Measurements from ENCODE around the gene CFAP90. TPM values are rescaled to one million over a fixed set of nuclear protein-coding genes. Genes with fewer than 3 reads are reported as not detected.

Gene CFAP90
- polyA plus RNA-seq, 1 experiment, result 0.10 TPM

DNA sequence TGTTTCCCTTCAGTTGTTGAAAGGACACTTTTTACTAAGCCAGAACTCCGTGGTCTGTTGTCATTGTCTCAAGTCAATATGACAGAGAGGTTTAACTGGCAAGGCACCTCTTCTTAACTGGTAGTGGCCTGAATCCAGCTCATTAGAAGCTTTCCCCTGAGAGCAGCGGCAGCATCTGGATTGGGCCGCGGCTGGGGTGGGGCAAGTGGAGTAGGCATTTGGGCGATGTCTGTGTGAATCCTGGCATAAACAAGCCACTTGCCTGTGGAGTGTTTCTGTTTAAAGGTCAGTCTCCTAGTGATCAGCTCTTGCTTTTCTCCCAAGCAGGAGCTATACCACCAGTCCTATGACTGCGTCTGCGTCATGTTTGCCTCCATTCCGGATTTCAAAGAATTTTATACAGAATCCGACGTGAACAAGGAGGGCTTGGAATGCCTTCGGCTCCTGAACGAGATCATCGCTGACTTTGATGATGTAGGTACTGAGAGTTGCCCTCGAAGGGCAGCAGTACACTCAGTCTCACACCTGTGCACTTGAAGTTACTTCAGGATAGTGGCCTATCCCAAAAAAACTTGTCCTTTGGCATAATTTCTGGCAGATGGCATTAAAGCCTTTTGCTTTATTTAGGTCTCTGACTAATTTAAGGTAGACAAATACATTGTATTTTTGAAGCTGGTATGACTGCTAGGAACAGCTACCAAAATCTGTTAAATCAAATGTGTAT is 48.9 kb downstream of the CFAP90 start:
- no peak for DNase-seq (ENCODE audit: low read depth)
- TF ChIP-seq, protein P1, sequence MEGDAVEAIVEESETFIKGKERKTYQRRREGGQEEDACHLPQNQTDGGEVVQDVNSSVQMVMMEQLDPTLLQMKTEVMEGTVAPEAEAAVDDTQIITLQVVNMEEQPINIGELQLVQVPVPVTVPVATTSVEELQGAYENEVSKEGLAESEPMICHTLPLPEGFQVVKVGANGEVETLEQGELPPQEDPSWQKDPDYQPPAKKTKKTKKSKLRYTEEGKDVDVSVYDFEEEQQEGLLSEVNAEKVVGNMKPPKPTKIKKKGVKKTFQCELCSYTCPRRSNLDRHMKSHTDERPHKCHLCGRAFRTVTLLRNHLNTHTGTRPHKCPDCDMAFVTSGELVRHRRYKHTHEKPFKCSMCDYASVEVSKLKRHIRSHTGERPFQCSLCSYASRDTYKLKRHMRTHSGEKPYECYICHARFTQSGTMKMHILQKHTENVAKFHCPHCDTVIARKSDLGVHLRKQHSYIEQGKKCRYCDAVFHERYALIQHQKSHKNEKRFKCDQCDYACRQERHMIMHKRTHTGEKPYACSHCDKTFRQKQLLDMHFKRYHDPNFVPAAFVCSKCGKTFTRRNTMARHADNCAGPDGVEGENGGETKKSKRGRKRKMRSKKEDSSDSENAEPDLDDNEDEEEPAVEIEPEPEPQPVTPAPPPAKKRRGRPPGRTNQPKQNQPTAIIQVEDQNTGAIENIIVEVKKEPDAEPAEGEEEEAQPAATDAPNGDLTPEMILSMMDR (IDR thresholded peaks at IDR 0.05; ENCODE audit: insufficient read depth, low read depth, low read length), result no peak
- H3K27me3 ChIP-seq (ENCODE audit: control insufficient read depth, insufficient read depth, low read length), result no peaks in the 10 kb centered on the region
- no peak overlapping the region for H3K4me3 ChIP-seq (ENCODE audit: low read depth, low read length)
- no peaks in the 10 kb centered on the region for H3K36me3 ChIP-seq (ENCODE audit: control insufficient read depth, insufficient read depth, low read length)
- ChIA-PET CTCF (no interaction called here), POLR2A (no interaction called here)

DNA sequence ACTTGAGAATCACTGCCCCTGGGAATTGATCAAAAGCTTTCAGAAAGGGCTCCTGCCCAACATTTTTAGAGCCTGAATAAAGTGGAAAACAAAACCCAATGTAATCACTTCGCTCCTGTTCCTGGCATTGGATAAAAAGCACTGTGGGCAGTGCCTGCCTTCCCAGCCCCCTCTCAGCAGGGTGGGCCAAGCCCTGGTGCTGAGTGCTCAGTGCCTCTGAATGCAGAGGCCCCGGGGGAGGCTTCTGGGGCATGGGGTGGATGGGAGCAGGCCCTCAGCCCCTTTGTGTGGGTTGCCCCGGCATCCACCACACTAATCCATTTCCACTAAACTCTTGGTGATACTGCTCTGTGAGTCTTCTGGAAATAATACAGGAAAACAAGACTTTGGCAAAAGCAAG is 55.6 kb downstream of the CFAP90 start:
- ChIA-PET CTCF (no interaction called here), POLR2A (no interaction called here)
- Histone ChIP-seq H3K36me3 (ENCODE audit: control insufficient read depth, insufficient read depth, low read length) (no peaks in the 10 kb centered on the region), H3K4me3 (ENCODE audit: low read depth, low read length) (no peak overlapping the region), H3K27me3 (ENCODE audit: control insufficient read depth, insufficient read depth, low read length) (no peaks in the 10 kb centered on the region)
- no peak for DNase-seq (ENCODE audit: low read depth)
- TF ChIP-seq, protein P1 (IDR thresholded peaks at IDR 0.05; ENCODE audit: insufficient read depth, low read depth, low read length), result no peak

DNA sequence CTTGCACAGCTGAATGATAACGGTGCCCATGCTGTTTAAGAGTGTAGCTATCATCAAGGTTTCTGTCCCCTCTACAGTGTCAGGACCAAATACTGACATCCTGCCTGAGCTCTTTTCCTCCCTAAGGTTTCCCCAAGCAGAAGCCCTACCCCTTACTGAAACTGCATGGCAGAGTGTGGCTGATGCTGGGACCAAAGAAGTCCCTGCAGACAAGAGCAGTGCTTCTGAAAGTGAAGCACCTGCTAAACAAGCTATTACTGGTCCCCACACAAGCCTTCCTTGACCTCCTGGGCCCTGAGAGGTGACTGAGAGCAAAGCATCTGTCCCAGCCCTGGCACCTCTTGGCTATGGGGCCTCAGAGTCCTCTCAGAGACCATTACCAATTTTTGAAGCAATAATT is 56.1 kb downstream of the CFAP90 start:
- POLR2A ChIA-PET, result no interaction called here

DNA sequence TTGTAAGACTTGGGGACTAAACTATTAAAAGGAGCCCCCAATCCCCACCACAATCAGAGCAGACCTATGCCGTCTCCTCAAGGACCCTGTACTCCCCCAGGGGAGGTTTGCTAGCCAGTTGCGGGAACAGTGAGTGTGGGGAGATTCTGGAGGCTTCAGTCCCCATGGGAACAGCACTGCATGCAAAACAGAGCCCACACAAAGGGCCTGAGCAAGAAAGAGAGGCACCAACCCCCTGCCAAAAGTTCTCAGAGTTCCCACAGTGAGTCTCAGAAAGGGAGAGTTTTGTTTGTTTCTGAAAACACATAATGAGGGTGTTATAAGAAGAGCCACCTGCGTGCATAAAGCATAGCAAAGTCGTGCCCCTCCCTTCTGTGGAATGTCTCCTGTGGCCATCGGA is 56.6 kb downstream of the CFAP90 start:
- Histone ChIP-seq H3K27me3 (ENCODE audit: control insufficient read depth, insufficient read depth, low read length) (no peaks in the 10 kb centered on the region), H3K36me3 (ENCODE audit: control insufficient read depth, insufficient read depth, low read length) (no peaks in the 10 kb centered on the region), H3K4me3 (ENCODE audit: low read depth, low read length) (no peak overlapping the region)
- ChIA-PET CTCF (no interaction called here), POLR2A (no interaction called here)
- TF ChIP-seq, protein P1 (IDR thresholded peaks at IDR 0.05; ENCODE audit: insufficient read depth, low read depth, low read length), result no peak
- DNase-seq (ENCODE audit: low read depth), result no peak

More for the DNA sequence above, 56.1 kb downstream of the CFAP90 start:
- TF ChIP-seq, protein P1 (IDR thresholded peaks at IDR 0.05; ENCODE audit: insufficient read depth, low read depth, low read length), result no peak
- Histone ChIP-seq H3K4me3 (ENCODE audit: low read depth, low read length) (no peak overlapping the region), H3K36me3 (ENCODE audit: control insufficient read depth, insufficient read depth, low read length) (no peaks in the 10 kb centered on the region), H3K27me3 (ENCODE audit: control insufficient read depth, insufficient read depth, low read length) (no peaks in the 10 kb centered on the region)
- CTCF ChIA-PET, result no interaction called here
- no peak for DNase-seq (ENCODE audit: low read depth)

DNA sequence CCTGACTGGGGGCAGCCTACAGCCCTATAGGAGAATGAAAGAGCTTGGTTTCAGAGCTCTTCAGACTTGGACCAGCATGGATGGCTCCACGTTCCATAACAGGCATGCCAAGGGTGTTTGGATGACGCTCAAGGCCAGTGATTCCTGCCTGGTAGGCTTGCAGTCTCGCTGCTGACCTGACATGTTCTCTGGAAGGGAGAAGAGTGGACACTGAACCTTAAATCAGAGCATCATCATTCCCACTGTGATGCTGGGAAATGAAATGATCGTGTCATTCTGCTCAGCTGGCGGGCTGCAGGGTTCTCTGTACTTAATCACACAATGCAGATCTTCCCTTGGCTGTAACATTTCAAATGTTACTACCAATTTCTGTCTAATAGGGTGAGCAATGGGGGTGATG is 57.0 kb downstream of the CFAP90 start:
- Histone ChIP-seq H3K4me3 (ENCODE audit: low read depth, low read length) (no peak overlapping the region), H3K36me3 (ENCODE audit: control insufficient read depth, insufficient read depth, low read length) (no peaks in the 10 kb centered on the region), H3K27me3 (ENCODE audit: control insufficient read depth, insufficient read depth, low read length) (no peaks in the 10 kb centered on the region)
- no peak for DNase-seq (ENCODE audit: low read depth)
- ChIA-PET POLR2A (no interaction called here), CTCF (no interaction called here)
- TF ChIP-seq, protein P1 (IDR thresholded peaks at IDR 0.05; ENCODE audit: insufficient read depth, low read depth, low read length), result no peak
